HEK293T (cell line): ENCODE measurements around the gene R3HDM1.

Source experiments
- BHLHE40 ChIP-seq: fragments of 450-650 bp; IDR thresholded peaks from 2 replicates; pipeline ENCODE4 v1.6.1; 2016; ENCODE audit warnings: mild to moderate bottlenecking, moderate library complexity, borderline replicate concordance
- CTBP1 ChIP-seq: fragments of 450-650 bp; IDR thresholded peaks from 2 replicates; pipeline ENCODE4 v1.6.1; 2016; ENCODE audit warnings: borderline replicate concordance
- FOXA1 ChIP-seq: fragments of 450-650 bp; IDR thresholded peaks from 2 replicates; pipeline ENCODE4 v1.6.1; 2016; ENCODE audit warnings: mild to moderate bottlenecking
- FOXK2 ChIP-seq: fragments of 450-650 bp; IDR thresholded peaks from 2 replicates; pipeline ENCODE4 v1.6.1; 2016; ENCODE audit warnings: mild to moderate bottlenecking
- FOXM1 ChIP-seq: fragments of 450-650 bp; IDR thresholded peaks from 2 replicates; pipeline ENCODE4 v1.6.1; 2017; ENCODE audit warnings: mild to moderate bottlenecking, borderline replicate concordance
- HDGF ChIP-seq: fragments of 450-650 bp; IDR thresholded peaks from 2 replicates; pipeline ENCODE4 v1.6.1; 2017; ENCODE audit warnings: antibody characterized with exemption, borderline replicate concordance
- L3MBTL2 ChIP-seq: fragments of 450-650 bp; conservative IDR thresholded peaks from 2 replicates; pipeline ENCODE4 v1.6.1; 2016; ENCODE audit warnings: mild to moderate bottlenecking
- NFRKB ChIP-seq: fragments of 450-650 bp; IDR thresholded peaks from 2 replicates; pipeline ENCODE4 v1.6.1; 2016; ENCODE audit warnings: mild to moderate bottlenecking, moderate library complexity
- PKNOX1 ChIP-seq: fragments of 450-650 bp; IDR thresholded peaks from 2 replicates; pipeline ENCODE4 v1.6.1; 2016
- SP1 ChIP-seq: fragments of 450-650 bp; IDR thresholded peaks from 2 replicates; pipeline ENCODE4 v1.6.1; 2017

DNA sequence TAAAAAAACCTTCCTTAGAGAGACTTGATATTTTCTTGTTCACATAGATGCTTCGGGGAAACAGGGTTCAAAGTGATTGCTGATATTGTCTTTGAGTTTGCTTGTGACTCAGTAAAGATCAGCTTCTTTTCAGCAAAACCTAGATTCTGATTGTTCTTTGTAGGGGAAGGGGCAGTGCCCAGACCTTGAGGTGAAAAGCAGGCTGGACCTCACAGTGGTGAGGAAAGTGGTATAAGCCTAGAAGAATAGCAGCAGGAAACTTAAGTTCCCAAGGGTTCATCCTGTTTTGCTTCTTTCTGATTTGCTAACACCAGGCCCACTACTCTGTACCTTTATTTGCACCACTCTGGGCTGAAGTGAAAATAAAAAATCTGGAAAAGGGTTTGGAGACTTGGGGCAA lies 231.2 kb downstream of the R3HDM1 start:
- TF ChIP-seq L3MBTL2, result no peak
- no peak for TF ChIP-seq NFRKB
- no peak for TF ChIP-seq FOXK2
- TF ChIP-seq FOXA1, result no peak
- TF ChIP-seq PKNOX1, result no peak
- TF ChIP-seq BHLHE40, result no peak
- TF ChIP-seq FOXM1, result no peak
- TF ChIP-seq CTBP1, result no peak
- TF ChIP-seq HDGF, result no peak
- no peak for TF ChIP-seq SP1
